Upper lobe of left lung (tissue), 6 donors: ENCODE data around the gene PDE12. TPM values are rescaled to one million over a fixed set of nuclear protein-coding genes. Genes with fewer than 3 reads are reported as not detected.

Experiments used
- ATAC-seq, 2 donors: fragments of 200-7000 bp; cut with Tn5 transposase; one replicate each; pipeline ENCODE4 v1.9.1; 2022; ENCODE audit warnings: mild to moderate bottlenecking in 2 of 2, moderate library complexity in 2 of 2; ENCODE audit not compliant: low FRiP score in 2 of 2
- DNase-seq, 2 donors: peaks; one replicate each; pipeline ENCODE4 v3.0.0-alpha.2; 2019 to 2020
- H3K27ac ChIP-seq, 4 donors: fragments of 200-600 bp; sonication (generic); one replicate each; pipeline ENCODE4 v1.5.1; 2016 to 2019
- H3K27me3 ChIP-seq, 4 donors: fragments of 200-600 bp; sonication (generic); one replicate each; pipeline ENCODE4 v1.5.1; 2017 to 2019
- H3K36me3 ChIP-seq, 4 donors: fragments of 200-600 bp; sonication (generic); one replicate each; pipeline ENCODE4 v1.5.1; 2016 to 2019
- H3K4me1 ChIP-seq, 4 donors: fragments of 200-600 bp; sonication (generic); one replicate each; pipeline ENCODE4 v1.5.1; 2018 to 2019
- H3K4me3 ChIP-seq, 4 donors: fragments of 200-600 bp; sonication (generic); one replicate each; pipeline ENCODE4 v1.5.1; 2017 to 2019; ENCODE audit warnings: mild to moderate bottlenecking in 2 of 4, moderate library complexity in 1 of 4
- H3K9me3 ChIP-seq, 4 donors: fragments of 200-600 bp; sonication (generic); one replicate each; pipeline ENCODE4 v1.5.1; 2018 to 2019
- EP300 ChIP-seq, 4 donors: sonication (generic); formaldehyde crosslinking; IDR thresholded peaks; one replicate each; pipeline ENCODE4 v1.5.1; 2017; ENCODE audit warnings: antibody characterized with exemption in 4 of 4, control low read depth in 2 of 4
- POLR2A ChIP-seq, 4 donors: fragments of 450-650 bp; IDR thresholded peaks; one replicate each; pipeline ENCODE4 v1.5.1; 2016 to 2017; ENCODE audit warnings: antibody characterized with exemption in 4 of 4, mild to moderate bottlenecking in 2 of 4
- POLR2AphosphoS5 ChIP-seq, 2 donors: sonication (generic); formaldehyde crosslinking; IDR thresholded peaks; one replicate each; pipeline ENCODE4 v1.5.1; 2017; ENCODE audit warnings: antibody characterized with exemption in 2 of 2
- WGBS, 2 donors: methylation state at CpG; one replicate each; pipeline ENCODE4 v1.1.5; 2017 to 2018; 5-methylcytosine and 5-hydroxymethylcytosine counted together
- total RNA-seq, 6 donors: library from RNA; depleted of rRNA in 4 of 6; stranded (reverse); fragments of >200 nt in 4 of 6; gene quantifications; one replicate each; pipeline versions ENCODE4 v1.1.0 to v1.2.1, GENCODE V29; 2016 to 2021
- TF ChIP-seq, protein P1 (sequence below), 6 experiments: fragments of 450-650 bp in 4 of 6; fragments of 200-600 bp in 2 of 6; sonication (generic) in 2 of 6; IDR thresholded peaks; one replicate each; pipeline ENCODE4 v1.5.1; 2016 to 2019; ENCODE audit warnings: antibody characterized with exemption in 6 of 6
- donor health status: DM: no; HTN: no; CAD: no; lungs with moderate emphysema.
- donor health status: DM: no; HTN: yes; CAD: no; lungs with severe emphysema.

The PDE12 gene
- total RNA-seq, 6 donors from 2014 or later: 9.0 to 32.2 (median 17.0) TPM

DNA sequence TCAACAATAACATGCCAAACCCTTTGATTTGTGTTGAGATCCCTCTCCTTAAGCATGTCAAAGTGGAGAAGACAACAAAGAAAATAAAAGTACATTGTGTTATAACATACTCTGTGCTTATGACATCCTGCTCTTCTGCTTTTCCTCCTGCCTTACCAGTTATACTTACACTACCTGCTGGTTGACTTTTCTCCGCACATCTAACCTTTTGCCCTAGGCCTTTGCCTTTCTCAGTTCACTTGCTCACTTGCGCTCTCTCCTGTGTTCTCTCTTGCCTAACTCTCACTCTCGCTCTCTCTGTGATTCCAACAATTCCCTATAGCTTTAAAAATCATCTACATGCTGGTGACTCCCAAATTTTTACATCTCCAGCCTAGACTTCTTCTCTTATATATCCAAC, 17.6 kb upstream of the PDE12 start:
- Histone ChIP-seq H3K36me3 (no peaks in the 10 kb centered on the region), H3K9me3 (no peaks in the 10 kb centered on the region), H3K27ac (no peak overlapping the region), H3K4me3 (no peak overlapping the region), H3K4me1 (no peaks in the 10 kb centered on the region), H3K27me3 (no peaks in the 10 kb centered on the region)
- TF ChIP-seq, protein P1, sequence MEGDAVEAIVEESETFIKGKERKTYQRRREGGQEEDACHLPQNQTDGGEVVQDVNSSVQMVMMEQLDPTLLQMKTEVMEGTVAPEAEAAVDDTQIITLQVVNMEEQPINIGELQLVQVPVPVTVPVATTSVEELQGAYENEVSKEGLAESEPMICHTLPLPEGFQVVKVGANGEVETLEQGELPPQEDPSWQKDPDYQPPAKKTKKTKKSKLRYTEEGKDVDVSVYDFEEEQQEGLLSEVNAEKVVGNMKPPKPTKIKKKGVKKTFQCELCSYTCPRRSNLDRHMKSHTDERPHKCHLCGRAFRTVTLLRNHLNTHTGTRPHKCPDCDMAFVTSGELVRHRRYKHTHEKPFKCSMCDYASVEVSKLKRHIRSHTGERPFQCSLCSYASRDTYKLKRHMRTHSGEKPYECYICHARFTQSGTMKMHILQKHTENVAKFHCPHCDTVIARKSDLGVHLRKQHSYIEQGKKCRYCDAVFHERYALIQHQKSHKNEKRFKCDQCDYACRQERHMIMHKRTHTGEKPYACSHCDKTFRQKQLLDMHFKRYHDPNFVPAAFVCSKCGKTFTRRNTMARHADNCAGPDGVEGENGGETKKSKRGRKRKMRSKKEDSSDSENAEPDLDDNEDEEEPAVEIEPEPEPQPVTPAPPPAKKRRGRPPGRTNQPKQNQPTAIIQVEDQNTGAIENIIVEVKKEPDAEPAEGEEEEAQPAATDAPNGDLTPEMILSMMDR (IDR thresholded peaks at IDR 0.05): no peak
- TF ChIP-seq POLR2AphosphoS5 (IDR thresholded peaks at IDR 0.05): no peak
- no peak for TF ChIP-seq POLR2A (IDR thresholded peaks at IDR 0.05)
- DNase-seq: no peak
- 91 to 95% methylated on average over 3 of the region's 3 CpGs for WGBS, 2 donors
- ATAC-seq: no peak

DNA sequence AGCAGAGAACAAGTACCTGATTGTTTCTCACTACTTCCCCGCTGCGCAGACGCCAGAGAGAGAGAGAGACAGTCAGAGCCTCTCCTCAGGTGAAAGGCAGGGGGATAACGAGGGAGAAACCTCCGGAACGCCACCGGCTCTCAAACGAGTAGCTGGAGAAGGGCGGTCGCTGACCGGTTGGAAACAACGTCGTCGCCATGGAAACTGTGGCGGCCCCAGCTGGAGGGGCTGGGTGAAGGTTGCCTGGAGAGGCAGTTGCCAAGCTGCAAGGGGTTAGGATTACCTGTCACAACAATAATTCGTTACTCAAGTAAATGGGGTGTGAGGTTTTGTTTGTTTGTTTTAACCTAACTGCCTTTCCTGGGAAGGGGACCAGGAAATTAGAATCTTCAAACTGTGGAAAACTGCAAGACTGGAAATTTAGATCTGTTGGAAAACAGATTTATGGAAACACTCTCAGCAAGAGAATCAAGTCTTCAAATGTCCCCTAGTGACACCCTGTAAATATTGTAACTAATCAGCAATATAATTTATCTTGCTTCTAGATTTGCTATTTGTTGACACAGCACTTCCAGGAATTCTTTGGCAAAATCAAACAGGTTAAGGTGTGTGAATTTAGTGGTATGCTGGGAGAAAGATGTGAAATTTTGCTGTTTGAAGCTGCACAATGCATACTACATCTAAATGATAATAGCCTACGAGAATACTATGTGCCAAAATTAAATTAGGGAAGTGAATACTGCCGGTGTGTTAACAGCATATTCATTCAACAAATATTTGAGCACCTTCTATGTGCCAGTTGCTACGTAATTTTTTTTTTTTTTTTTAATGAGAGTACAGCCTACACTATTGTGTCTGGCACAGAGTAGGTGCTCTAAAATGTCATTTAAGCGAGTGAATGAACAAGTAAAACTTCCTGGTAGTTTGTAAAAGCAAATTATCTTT, 11.6 kb upstream of the PDE12 start, which contains the start of gene DNAH12:
Gene DNAH12 (minus strand): TSS at position 164 of the 945 bp plus-strand sequence. CDS start 1,474 bp downstream, outside the sequence.
- Histone ChIP-seq H3K27me3 (no peaks in the 10 kb centered on the region), H3K4me3 (peak within 1 kb of the TSS in 3 of 4 donors; percentile 17 to 37 (median 21)), H3K4me1 (peaks cover 6 to 12% (median 8%) of the 10 kb centered on the region in 4 donors), H3K27ac (no peak within 1 kb of the TSS), H3K9me3 (no peaks in the 10 kb centered on the region), H3K36me3 (no peaks in the 10 kb centered on the region)
- DNase-seq (peak; percentile 40 to 52), ATAC-seq (peak in 1 of 2 donors; percentile 74)
- TF ChIP-seq POLR2AphosphoS5 (IDR thresholded peaks at IDR 0.05): no peak
- TF ChIP-seq EP300 (IDR thresholded peaks at IDR 0.05): no peak
- TF ChIP-seq POLR2A (IDR thresholded peaks at IDR 0.05): no peak
- TF ChIP-seq, protein P1 (IDR thresholded peaks at IDR 0.05): no peak
- WGBS, 2 donors: 6 to 10% methylated on average over 20 of the region's 20 CpGs

DNA sequence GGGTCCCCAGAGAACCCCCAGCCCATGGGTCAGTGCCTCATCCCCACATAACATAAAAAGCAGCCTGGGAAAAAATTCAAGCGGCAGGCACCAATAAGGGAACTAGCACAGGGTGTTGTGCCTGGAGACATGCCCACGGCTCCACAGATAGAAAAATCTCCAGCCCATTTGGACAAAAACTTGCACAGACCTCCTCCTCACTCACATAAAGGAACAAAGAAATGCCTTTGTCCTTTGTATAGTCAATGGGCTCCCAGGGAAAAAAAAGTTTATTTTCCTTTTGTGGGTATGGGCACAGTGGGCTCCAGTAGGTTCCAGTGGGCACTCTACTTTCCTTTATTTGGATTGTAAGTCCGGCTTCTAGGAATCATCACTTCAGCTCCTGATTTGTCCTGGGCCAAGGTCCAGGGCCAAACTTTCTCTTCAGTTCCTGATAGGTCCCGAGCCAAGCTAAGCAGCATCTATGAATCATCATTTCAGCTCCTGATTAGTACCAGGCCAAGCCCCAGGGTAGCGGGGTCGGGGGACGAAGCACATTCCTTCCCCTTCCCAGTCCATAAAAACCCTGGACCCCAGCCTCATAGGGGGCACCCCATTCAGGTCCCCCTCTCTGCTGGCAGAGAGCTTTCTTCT, 10.3 kb upstream of the PDE12 start:
- WGBS, 2 donors: 88 to 92% methylated on average over 7 of the region's 7 CpGs
- ATAC-seq (peak in 1 of 2 donors; percentile 54), DNase-seq (no peak)
- no peaks in the 10 kb centered on the region for H3K9me3 ChIP-seq
- TF ChIP-seq EP300 (IDR thresholded peaks at IDR 0.05) (no peak), POLR2AphosphoS5 (IDR thresholded peaks at IDR 0.05) (no peak), POLR2A (IDR thresholded peaks at IDR 0.05) (no peak)
- TF ChIP-seq, protein P1 (IDR thresholded peaks at IDR 0.05): no peak
- no peaks in the 10 kb centered on the region for H3K36me3 ChIP-seq
- H3K27me3 ChIP-seq: no peaks in the 10 kb centered on the region
- H3K4me3 ChIP-seq: no peak overlapping the region
- no peak overlapping the region for H3K27ac ChIP-seq
- peaks cover 6 to 12% (median 8%) of the 10 kb centered on the region in 4 donors for H3K4me1 ChIP-seq

DNA sequence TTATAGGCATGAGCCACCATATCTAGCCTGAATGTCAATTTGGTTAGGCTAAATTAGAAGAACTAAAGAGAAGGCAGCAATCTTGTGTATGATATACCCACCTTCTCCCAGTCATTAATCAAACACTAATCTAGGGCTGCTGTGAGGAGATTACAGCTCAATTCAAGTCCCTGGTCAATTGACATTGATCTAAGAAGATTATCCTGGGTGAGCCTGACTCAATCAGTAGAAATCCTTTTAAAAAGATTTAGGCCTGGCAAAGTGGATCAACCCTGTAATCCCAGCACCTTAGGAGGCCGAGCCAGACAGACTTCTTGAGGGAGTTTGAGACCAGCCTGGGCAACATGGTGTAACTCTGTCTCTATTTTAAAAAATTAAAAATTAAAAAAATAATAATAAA, 9.5 kb upstream of the PDE12 start:
- 100% methylated on average over 1 of the region's 1 CpG for WGBS, 2 donors
- DNase-seq: no peak
- ATAC-seq: no peak
- Histone ChIP-seq H3K9me3 (no peaks in the 10 kb centered on the region), H3K4me1 (peaks cover 6 to 12% (median 8%) of the 10 kb centered on the region in 4 donors), H3K27me3 (no peaks in the 10 kb centered on the region), H3K36me3 (no peaks in the 10 kb centered on the region), H3K4me3 (no peak overlapping the region), H3K27ac (no peak overlapping the region)
- no peak for TF ChIP-seq EP300 (IDR thresholded peaks at IDR 0.05)
- TF ChIP-seq, protein P1 (IDR thresholded peaks at IDR 0.05): no peak
- no peak for TF ChIP-seq POLR2A (IDR thresholded peaks at IDR 0.05)
- TF ChIP-seq POLR2AphosphoS5 (IDR thresholded peaks at IDR 0.05): no peak
